HepG2 (cell line): Measurements from ENCODE around the gene LEF1. TPM values are rescaled to one million over a fixed set of nuclear protein-coding genes. Genes with fewer than 3 reads are reported as not detected.

Experiments
- ATAC-seq: fragments of 200-7000 bp; cut with Tn5 transposase; 3 replicates; pipeline ENCODE4 v1.9.1; 2020; ENCODE audit warnings: mild to moderate bottlenecking, moderate library complexity
- BruUV-seq: library from RNA; stranded (reverse); fragments of 400-500 nt; replicated peaks from 2 replicates; lab custom pipeline; 2021; lab: Mats Ljungman, UMichigan
- CTCF ChIA-PET: fragments of 300-600 bp; formaldehyde crosslinking; extraction: SDS; loops from one replicate; lab custom pipeline; 2021; ENCODE audit warnings: low total read pairs, inconsistent platforms, low intra/inter-chr PET ratio; lab: Yijun Ruan, JAX
- POLR2A ChIA-PET: fragments of 350-600 bp; sonication (Branson Sonifier 250); formaldehyde crosslinking; loops from one replicate; lab custom pipeline; 2020; ENCODE audit warnings: antibody characterized with exemption, inconsistent platforms; lab: Yijun Ruan, JAX
- DNase-seq: peaks from one replicate; pipeline ENCODE4 v3.0.0-alpha.2; 2015; ENCODE audit warnings: low spot score
- FAIRE-seq: peaks from 3 replicates; lab custom pipeline; 2011; peaks lifted over from hg19 to GRCh38; lab: Jason Lieb, UNC
- H2AFZ ChIP-seq: one replicate; pipeline ENCODE4 v1.6.1; 2011; ENCODE audit warnings: low read length, inconsistent platforms
- H3K27ac ChIP-seq: fragments of 300-600 bp; 3 replicates; pipeline ENCODE4 v1.8.0; 2011; ENCODE audit warnings: mixed run types, mild to moderate bottlenecking, mixed read lengths, low read length, inconsistent platforms; ENCODE audit not compliant: insufficient read depth; ENCODE audit errors: extremely low read length
- H3K27me3 ChIP-seq, 2 experiments: fragments of 200-600 bp in 1 of 2; 2 replicates in 1 of 2; 3 replicates in 1 of 2; pipeline versions ENCODE4 v1.6.0 to v1.8.0; 2011; ENCODE audit warnings: low read length in 2 of 2, mild to moderate bottlenecking in 2 of 2, moderate library complexity in 2 of 2, inconsistent platforms in 1 of 2; ENCODE audit not compliant: insufficient read depth in 2 of 2, control insufficient read depth in 1 of 2
- H3K36me3 ChIP-seq, 2 experiments: fragments of 200-600 bp in 1 of 2; replicated peaks in 1 of 2; 2 replicates in 1 of 2; 3 replicates in 1 of 2; pipeline versions ENCODE4 v1.5.1 to v1.8.0; 2011; ENCODE audit warnings: low read length in 2 of 2, inconsistent platforms in 1 of 2; ENCODE audit not compliant: insufficient read depth in 2 of 2, control insufficient read depth in 1 of 2
- H3K4me1 ChIP-seq: 2 replicates; pipeline ENCODE4 v1.5.1; 2012; ENCODE audit warnings: low read length, inconsistent platforms; ENCODE audit not compliant: insufficient read depth
- H3K4me2 ChIP-seq: 2 replicates; pipeline ENCODE4 v1.6.0; 2011; ENCODE audit warnings: low read depth, low read length, inconsistent platforms
- H3K4me3 ChIP-seq, 3 experiments: fragments of 200-600 bp in 1 of 3; sonication (generic), shearing (Covaris generic) in 1 of 3; replicated peaks in 1 of 3; 2 replicates each; pipeline ENCODE4 v1.5.1; 2011 to 2016; ENCODE audit warnings: low read length in 3 of 3, inconsistent platforms in 2 of 3, low read depth in 2 of 3, mild to moderate bottlenecking in 2 of 3, control low read depth in 1 of 3, mixed read lengths in 1 of 3; ENCODE audit not compliant: insufficient read depth in 1 of 3
- H3K79me2 ChIP-seq: one replicate; pipeline ENCODE4 v1.6.1; 2011; ENCODE audit warnings: low read length, inconsistent platforms; ENCODE audit not compliant: insufficient read depth
- H3K9ac ChIP-seq: 2 replicates; pipeline ENCODE4 v1.6.0; 2011; ENCODE audit warnings: mild to moderate bottlenecking, low read depth, low read length, inconsistent platforms; ENCODE audit not compliant: insufficient read depth
- H3K9me3 ChIP-seq: 2 replicates; pipeline ENCODE4 v1.5.1; 2012; ENCODE audit warnings: mild to moderate bottlenecking, low read length
- H4K20me1 ChIP-seq: 2 replicates; pipeline ENCODE4 v1.6.0; 2011; ENCODE audit warnings: inconsistent platforms, mild to moderate bottlenecking, low read length, moderate library complexity; ENCODE audit not compliant: insufficient read depth
- AGO2 ChIP-seq: fragments of 200-400 bp; formaldehyde crosslinking; optimal IDR thresholded peaks from 2 replicates; pipeline ENCODE3; 2017; ENCODE audit warnings: mild to moderate bottlenecking, low read depth, low read length, moderate library complexity
- CBX1 ChIP-seq: IDR thresholded peaks from one replicate; pipeline ENCODE4 v1.6.1; 2016; ENCODE audit warnings: antibody characterized with exemption, low read depth
- ERF ChIP-seq: IDR thresholded peaks from 2 replicates; pipeline ENCODE4 v1.6.1; 2018; ENCODE audit warnings: missing biosample characterization, missing genetic modification reagents
- KDM5B ChIP-seq: sonication (generic); formaldehyde crosslinking; IDR thresholded peaks from 2 replicates; pipeline ENCODE4 v1.4.0; 2020; ENCODE audit warnings: missing genetic modification reagents, mild to moderate bottlenecking, borderline replicate concordance
- PAX8 ChIP-seq: sonication (generic); formaldehyde crosslinking; IDR thresholded peaks from 2 replicates; pipeline ENCODE4 v1.8.0; 2022; ENCODE audit warnings: mild to moderate bottlenecking, missing genetic modification reagents, borderline replicate concordance
- SRF ChIP-seq: IDR thresholded peaks from 2 replicates; pipeline ENCODE4 v1.6.1; 2011; ENCODE audit warnings: mild to moderate bottlenecking, low read depth, low read length, moderate library complexity
- TOPORS ChIP-seq: sonication (generic); formaldehyde crosslinking; IDR thresholded peaks from 2 replicates; pipeline ENCODE4 v1.8.0; 2023; ENCODE audit warnings: mild to moderate bottlenecking, missing genetic modification reagents
- ZNF180 ChIP-seq: sonication (generic); formaldehyde crosslinking; IDR thresholded peaks from 2 replicates; pipeline ENCODE4 v1.4.0; 2020; ENCODE audit warnings: low read depth, missing genetic modification reagents, borderline replicate concordance
- ZNF256 ChIP-seq: sonication (generic); formaldehyde crosslinking; conservative IDR thresholded peaks from 2 replicates; pipeline ENCODE4 v1.4.0; 2020; ENCODE audit warnings: missing genetic modification reagents
- ZNF33B ChIP-seq: sonication (generic); formaldehyde crosslinking; IDR thresholded peaks from 2 replicates; pipeline ENCODE4 v1.5.1; 2020; ENCODE audit warnings: mild to moderate bottlenecking, missing genetic modification reagents
- ZNF441 ChIP-seq: sonication (generic); formaldehyde crosslinking; IDR thresholded peaks from 2 replicates; pipeline ENCODE4 v1.7.0; 2021; ENCODE audit warnings: missing genetic modification reagents, borderline replicate concordance
- ZNF589 ChIP-seq: sonication (generic); formaldehyde crosslinking; conservative IDR thresholded peaks from 2 replicates; pipeline ENCODE4 v1.8.0; 2022; ENCODE audit warnings: mild to moderate bottlenecking, moderate library complexity, missing genetic modification reagents
- WGBS: methylation state at CpG from one replicate; pipeline ENCODE4 v1.1.6; 2017; ENCODE audit warnings: low lambda C conversion rate; 5-methylcytosine and 5-hydroxymethylcytosine counted together
- in situ Hi-C: cut with HindIII; loops from 2 replicates; pipeline ENCODE4 v1.10.0; 2017; ENCODE audit warnings: low pct_unique_long_range_greater_than_20kb; ENCODE audit not compliant: extremely low pct_ligation_motif_present
- intact Hi-C: fragments of 100-400 bp; cut with micrococcal nuclease; formaldehyde crosslinking; loops from one replicate; pipeline ENCODE4 v1.10.0; 2022; ENCODE audit not compliant: unreplicated experiment
- polyA plus RNA-seq, 8 experiments: library from polyadenylated mRNA; depleted of rRNA in 3 of 8; stranded (reverse) in 7 of 8; unstranded in 1 of 8; fragments of >200 nt; fragmentation: Illumina TruSeq in 4 of 8; extraction: Trizol in 4 of 8; gene quantifications; 2 replicates each; pipeline versions ENCODE4 v1.2.1 to v1.2.3, GENCODE V29; 2011 to 2016; ENCODE audit warnings: low read depth in 4 of 8, missing spikeins in 1 of 8, mixed read lengths in 1 of 8; ENCODE audit not compliant: insufficient read depth in 1 of 8
- total RNA-seq, 5 experiments: library from RNA; depleted of rRNA; stranded (reverse); fragments of >200 nt; fragmentation: Illumina TruSeq; extraction: Trizol; gene quantifications; 2 replicates each; pipeline ENCODE4 v1.2.3, GENCODE V29; 2016; ENCODE audit warnings: low read depth in 1 of 5
- TF ChIP-seq, protein P1 (sequence below): sonication (generic); formaldehyde crosslinking; IDR thresholded peaks from 2 replicates; pipeline ENCODE4 v1.5.0; 2020; ENCODE audit warnings: mild to moderate bottlenecking, missing genetic modification reagents
- TF ChIP-seq, protein P2 (sequence below): sonication (generic); formaldehyde crosslinking; IDR thresholded peaks from 2 replicates; pipeline ENCODE4 v1.4.0; 2020; ENCODE audit warnings: mild to moderate bottlenecking, low read depth, missing genetic modification reagents
- TF ChIP-seq, protein P3 (sequence below): sonication (generic); formaldehyde crosslinking; IDR thresholded peaks from 2 replicates; pipeline ENCODE4 v1.5.0; 2020; ENCODE audit warnings: missing genetic modification reagents, mild to moderate bottlenecking, borderline replicate concordance
- TF ChIP-seq, protein P4 (sequence below): sonication (generic); formaldehyde crosslinking; conservative IDR thresholded peaks from 2 replicates; pipeline ENCODE4 v1.5.0; 2020; ENCODE audit warnings: missing genetic modification reagents
- TF ChIP-seq, protein P5 (sequence below): sonication (generic); formaldehyde crosslinking; IDR thresholded peaks from 2 replicates; pipeline ENCODE4 v1.4.0; 2020; ENCODE audit warnings: missing genetic modification reagents, low read depth, mild to moderate bottlenecking, borderline replicate concordance
- TF ChIP-seq, protein P6 (sequence below): sonication (generic); formaldehyde crosslinking; IDR thresholded peaks from 2 replicates; pipeline ENCODE4 v1.8.1; 2022; ENCODE audit warnings: mild to moderate bottlenecking, missing genetic modification reagents

LEF1 gene
- total and polyA plus RNA-seq, 2 of the 13 experiments (the other 11 are each of a cell fraction or from before 2014, with no cell fraction given), result 0.22 to 0.29 TPM

DNA sequence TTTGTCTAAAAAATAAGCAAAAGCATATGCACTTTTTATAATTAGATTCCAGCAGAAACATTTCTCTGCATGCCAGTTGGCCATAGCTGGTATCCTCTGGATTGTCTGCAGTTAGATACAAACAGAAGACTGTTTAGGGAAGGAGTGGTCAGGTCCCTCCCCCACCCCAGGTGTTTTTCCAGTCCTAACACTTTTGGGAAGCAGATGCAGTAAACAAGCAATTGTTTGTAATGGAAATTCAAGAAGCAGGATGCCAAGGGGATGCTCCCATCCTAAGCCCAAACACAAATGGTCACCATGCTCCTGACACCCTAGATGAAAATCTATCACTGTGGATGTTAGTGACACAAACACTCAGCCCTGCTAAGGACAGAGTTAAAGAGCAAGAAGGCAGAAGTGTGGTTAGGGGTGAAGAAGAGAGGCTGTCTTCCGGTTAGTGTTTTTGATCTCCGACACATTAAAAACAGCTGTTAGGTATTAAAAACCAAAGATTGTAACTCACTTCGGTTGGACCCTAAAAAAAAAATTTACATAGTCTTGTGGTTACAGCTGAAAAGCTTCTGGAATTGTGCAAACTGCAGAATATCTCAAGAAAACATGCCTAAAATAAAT lies 7.9 kb downstream of the LEF1 start:
- 72% methylated on average over 3 of the region's 3 CpGs for WGBS
- intact Hi-C loops, result no loop called here
- TF ChIP-seq SRF (no peak), KDM5B (CRISPR knock-in tag) (no peak), AGO2 (no peak), ERF (no peak), ZNF256 (CRISPR knock-in tag) (no peak), ZNF180 (CRISPR knock-in tag) (no peak), ZNF589 (CRISPR knock-in tag) (no peak), ZNF441 (no peak), PAX8 (CRISPR knock-in tag) (no peak), CBX1 (no peak), TOPORS (CRISPR knock-in tag) (no peak), ZNF33B (CRISPR knock-in tag) (no peak)
- TF ChIP-seq, protein P1, sequence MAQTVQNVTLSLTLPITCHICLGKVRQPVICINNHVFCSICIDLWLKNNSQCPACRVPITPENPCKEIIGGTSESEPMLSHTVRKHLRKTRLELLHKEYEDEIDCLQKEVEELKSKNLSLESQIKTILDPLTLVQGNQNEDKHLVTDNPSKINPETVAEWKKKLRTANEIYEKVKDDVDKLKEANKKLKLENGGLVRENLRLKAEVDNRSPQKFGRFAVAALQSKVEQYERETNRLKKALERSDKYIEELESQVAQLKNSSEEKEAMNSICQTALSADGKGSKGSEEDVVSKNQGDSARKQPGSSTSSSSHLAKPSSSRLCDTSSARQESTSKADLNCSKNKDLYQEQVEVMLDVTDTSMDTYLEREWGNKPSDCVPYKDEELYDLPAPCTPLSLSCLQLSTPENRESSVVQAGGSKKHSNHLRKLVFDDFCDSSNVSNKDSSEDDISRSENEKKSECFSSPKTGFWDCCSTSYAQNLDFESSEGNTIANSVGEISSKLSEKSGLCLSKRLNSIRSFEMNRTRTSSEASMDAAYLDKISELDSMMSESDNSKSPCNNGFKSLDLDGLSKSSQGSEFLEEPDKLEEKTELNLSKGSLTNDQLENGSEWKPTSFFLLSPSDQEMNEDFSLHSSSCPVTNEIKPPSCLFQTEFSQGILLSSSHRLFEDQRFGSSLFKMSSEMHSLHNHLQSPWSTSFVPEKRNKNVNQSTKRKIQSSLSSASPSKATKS, result no peak
- TF ChIP-seq, protein P2, sequence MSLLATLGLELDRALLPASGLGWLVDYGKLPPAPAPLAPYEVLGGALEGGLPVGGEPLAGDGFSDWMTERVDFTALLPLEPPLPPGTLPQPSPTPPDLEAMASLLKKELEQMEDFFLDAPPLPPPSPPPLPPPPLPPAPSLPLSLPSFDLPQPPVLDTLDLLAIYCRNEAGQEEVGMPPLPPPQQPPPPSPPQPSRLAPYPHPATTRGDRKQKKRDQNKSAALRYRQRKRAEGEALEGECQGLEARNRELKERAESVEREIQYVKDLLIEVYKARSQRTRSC, result no peak
- TF ChIP-seq, protein P3, sequence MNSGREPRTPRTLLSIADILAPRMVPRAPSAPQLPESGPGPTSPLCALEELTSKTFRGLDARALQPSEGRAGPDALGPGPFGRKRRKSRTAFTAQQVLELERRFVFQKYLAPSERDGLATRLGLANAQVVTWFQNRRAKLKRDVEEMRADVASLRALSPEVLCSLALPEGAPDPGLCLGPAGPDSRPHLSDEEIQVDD (CRISPR knock-in tag), result no peak
- TF ChIP-seq, protein P4, sequence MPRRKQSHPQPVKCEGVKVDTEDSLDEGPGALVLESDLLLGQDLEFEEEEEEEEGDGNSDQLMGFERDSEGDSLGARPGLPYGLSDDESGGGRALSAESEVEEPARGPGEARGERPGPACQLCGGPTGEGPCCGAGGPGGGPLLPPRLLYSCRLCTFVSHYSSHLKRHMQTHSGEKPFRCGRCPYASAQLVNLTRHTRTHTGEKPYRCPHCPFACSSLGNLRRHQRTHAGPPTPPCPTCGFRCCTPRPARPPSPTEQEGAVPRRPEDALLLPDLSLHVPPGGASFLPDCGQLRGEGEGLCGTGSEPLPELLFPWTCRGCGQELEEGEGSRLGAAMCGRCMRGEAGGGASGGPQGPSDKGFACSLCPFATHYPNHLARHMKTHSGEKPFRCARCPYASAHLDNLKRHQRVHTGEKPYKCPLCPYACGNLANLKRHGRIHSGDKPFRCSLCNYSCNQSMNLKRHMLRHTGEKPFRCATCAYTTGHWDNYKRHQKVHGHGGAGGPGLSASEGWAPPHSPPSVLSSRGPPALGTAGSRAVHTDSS (CRISPR knock-in tag), result no peak
- TF ChIP-seq, protein P5, sequence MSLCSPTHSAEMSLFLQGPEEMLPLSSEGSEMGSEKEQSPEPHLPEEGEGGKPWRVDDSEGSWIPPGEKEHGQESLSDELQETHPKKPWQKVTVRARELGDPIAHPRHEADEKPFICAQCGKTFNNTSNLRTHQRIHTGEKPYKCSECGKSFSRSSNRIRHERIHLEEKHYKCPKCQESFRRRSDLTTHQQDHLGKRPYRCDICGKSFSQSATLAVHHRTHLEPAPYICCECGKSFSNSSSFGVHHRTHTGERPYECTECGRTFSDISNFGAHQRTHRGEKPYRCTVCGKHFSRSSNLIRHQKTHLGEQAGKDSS (CRISPR knock-in tag), result no peak
- TF ChIP-seq, protein P6, sequence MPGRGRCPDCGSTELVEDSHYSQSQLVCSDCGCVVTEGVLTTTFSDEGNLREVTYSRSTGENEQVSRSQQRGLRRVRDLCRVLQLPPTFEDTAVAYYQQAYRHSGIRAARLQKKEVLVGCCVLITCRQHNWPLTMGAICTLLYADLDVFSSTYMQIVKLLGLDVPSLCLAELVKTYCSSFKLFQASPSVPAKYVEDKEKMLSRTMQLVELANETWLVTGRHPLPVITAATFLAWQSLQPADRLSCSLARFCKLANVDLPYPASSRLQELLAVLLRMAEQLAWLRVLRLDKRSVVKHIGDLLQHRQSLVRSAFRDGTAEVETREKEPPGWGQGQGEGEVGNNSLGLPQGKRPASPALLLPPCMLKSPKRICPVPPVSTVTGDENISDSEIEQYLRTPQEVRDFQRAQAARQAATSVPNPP (CRISPR knock-in tag), result no peak

More for the DNA sequence above, 7.9 kb downstream of the LEF1 start:
- ATAC-seq, result no peak
- H4K20me1 ChIP-seq, result no peaks in the 10 kb centered on the region
- no peaks in the 10 kb centered on the region for H3K9me3 ChIP-seq
- H3K4me2 ChIP-seq, result no peak overlapping the region
- BruUV-seq, result no TSS peak
- CTCF ChIA-PET, result no interaction called here
- no peak overlapping the region for H3K4me3 ChIP-seq
- in situ Hi-C loops, result no loop called here
- no peaks in the 10 kb centered on the region for H3K36me3 ChIP-seq
- no peak overlapping the region for H3K27ac ChIP-seq
- DNase-seq, result no peak
- no peaks in the 10 kb centered on the region for H3K79me2 ChIP-seq
- H3K9ac ChIP-seq, result no peak overlapping the region
- H2AFZ ChIP-seq, result no peak overlapping the region
- no peak for FAIRE-seq
- POLR2A ChIA-PET, result no interaction called here
- H3K27me3 ChIP-seq, result peaks cover 0 to 6% of the 10 kb centered on the region in 2 experiments; a peak in 2 of 5 replicates
- H3K4me1 ChIP-seq, result no peaks in the 10 kb centered on the region
